ENCODE data around the gene UCP1.
A peak's percentile ranks its signal among the peaks of the same experiment; 100 is the strongest.

UCP1 gene

DNA sequence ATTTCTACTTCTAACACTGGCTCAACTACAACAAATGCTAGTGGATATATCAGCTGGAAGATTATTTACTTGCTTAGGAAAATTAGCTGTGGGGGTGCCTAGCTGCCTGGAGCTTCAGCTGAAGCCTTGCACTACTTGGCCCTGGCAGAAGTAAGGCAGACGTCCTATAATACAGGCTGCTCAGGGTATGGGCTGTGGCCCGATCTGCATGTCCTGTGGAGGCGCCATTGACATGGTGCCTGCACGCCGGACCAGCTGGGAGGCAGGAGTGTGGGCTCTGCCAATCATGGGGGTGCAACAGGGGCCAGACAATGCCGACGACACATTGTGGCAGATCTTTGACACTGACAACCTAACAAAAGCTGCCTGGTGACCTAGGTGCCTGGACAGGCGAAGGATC, 31.6 kb upstream of the UCP1 start:
- Histone ChIP-seq H3K9me3 (ENCODE audit: control insufficient read depth in 2 of 2, low read length in 2 of 2) (no peaks in the 10 kb centered on the region), H3K36me3 (ENCODE audit: control insufficient read depth in 2 of 2, insufficient read depth in 2 of 2, low read length in 2 of 2) (no peaks in the 10 kb centered on the region), H3K9ac (ENCODE audit: low read length in 2 of 2) (no peak overlapping the region), H3K27ac (ENCODE audit: low read length) (no peak overlapping the region), H3K4me1 (ENCODE audit: control insufficient read depth, insufficient read depth, low read length) (no peaks in the 10 kb centered on the region), H3K27me3 (ENCODE audit: control insufficient read depth in 1 of 2, insufficient read depth in 2 of 2, low read length in 2 of 2) (no peaks in the 10 kb centered on the region), H3K4me3 (ENCODE audit: low read length in 2 of 2) (no peak overlapping the region)

DNA sequence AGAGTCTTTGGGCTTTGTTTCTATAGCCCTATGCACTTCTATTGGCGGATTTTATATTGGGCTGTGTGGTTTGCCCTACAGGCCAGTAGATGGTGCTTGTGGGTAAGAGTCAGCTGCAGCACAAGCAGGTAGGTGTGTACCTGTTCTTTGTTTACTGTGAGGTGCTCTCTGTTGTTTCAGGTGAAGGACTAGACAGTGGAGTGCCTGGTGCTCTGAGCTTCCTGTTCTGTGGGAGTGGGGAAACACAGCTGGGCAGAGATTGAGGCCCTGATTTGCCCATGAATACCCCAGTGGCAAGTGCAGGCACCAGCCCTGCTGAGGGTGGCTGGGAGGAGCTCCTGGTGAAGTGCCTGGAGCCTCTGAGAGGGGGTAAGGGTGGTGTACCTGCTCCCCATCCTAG, 26.3 kb upstream of the UCP1 start:
- Histone ChIP-seq H3K27me3 (ENCODE audit: control insufficient read depth in 1 of 2, insufficient read depth in 2 of 2, low read length in 2 of 2) (no peaks in the 10 kb centered on the region), H3K36me3 (ENCODE audit: control insufficient read depth in 2 of 2, insufficient read depth in 2 of 2, low read length in 2 of 2) (no peaks in the 10 kb centered on the region), H3K4me1 (ENCODE audit: control insufficient read depth, insufficient read depth, low read length) (no peaks in the 10 kb centered on the region), H3K27ac (ENCODE audit: low read length) (no peak overlapping the region), H3K9me3 (ENCODE audit: control insufficient read depth in 2 of 2, low read length in 2 of 2) (no peaks in the 10 kb centered on the region), H3K9ac (ENCODE audit: low read length in 2 of 2) (no peak overlapping the region), H3K4me3 (ENCODE audit: low read length in 2 of 2) (no peak overlapping the region)

DNA sequence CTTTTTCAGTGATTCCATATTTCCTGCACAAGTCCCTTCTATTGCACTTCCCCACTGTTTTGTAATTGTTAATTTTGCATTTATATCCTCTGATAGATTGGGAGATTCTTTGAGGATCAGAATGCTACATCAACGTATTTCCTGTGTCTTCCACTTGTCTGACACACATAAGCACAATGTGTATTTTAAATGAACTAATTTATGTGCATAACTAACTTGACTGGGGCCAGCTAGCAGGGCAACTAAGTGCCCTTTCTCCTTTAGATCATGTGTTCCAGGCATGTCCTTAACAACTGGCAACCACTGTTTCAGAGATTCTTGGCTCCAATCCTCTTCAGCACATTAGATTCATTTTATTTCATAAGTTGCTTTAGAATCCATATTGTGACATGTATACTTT, 15.7 kb upstream of the UCP1 start:
- Histone ChIP-seq H3K4me1 (ENCODE audit: control insufficient read depth, insufficient read depth, low read length) (no peaks in the 10 kb centered on the region), H3K36me3 (ENCODE audit: control insufficient read depth in 2 of 2, insufficient read depth in 2 of 2, low read length in 2 of 2) (no peaks in the 10 kb centered on the region), H3K9me3 (ENCODE audit: control insufficient read depth in 2 of 2, low read length in 2 of 2) (no peaks in the 10 kb centered on the region), H3K27ac (ENCODE audit: low read length) (no peak overlapping the region), H3K9ac (ENCODE audit: low read length in 2 of 2) (no peak overlapping the region), H3K4me3 (ENCODE audit: low read length in 2 of 2) (no peak overlapping the region), H3K27me3 (ENCODE audit: control insufficient read depth in 1 of 2, insufficient read depth in 2 of 2, low read length in 2 of 2) (peaks cover 4 to 15% of the 10 kb centered on the region in 2 donors)

DNA sequence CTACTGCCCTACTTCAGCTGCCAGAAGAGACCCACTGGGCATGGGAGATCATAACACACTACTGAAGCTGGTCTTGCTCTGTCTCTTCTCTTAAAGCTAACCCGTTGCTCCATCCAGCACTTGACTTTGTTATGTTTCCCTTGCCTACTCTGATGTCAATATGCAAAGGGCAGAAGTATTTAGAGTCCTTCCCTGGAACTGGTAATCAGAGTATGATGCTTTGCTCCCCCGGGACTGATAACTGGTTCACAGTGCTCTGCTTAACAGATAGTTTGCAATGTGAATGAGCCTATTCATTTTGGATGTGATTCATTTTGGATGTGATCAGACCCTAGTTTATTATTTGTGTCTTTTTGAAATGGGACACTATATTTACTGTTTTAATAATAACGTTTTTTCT, 12.3 kb upstream of the UCP1 start:
- Histone ChIP-seq H3K4me1 (ENCODE audit: control insufficient read depth, insufficient read depth, low read length) (no peaks in the 10 kb centered on the region), H3K9me3 (ENCODE audit: control insufficient read depth in 2 of 2, low read length in 2 of 2) (no peaks in the 10 kb centered on the region), H3K27ac (ENCODE audit: low read length) (no peak overlapping the region), H3K9ac (ENCODE audit: low read length in 2 of 2) (no peak overlapping the region), H3K36me3 (ENCODE audit: control insufficient read depth in 2 of 2, insufficient read depth in 2 of 2, low read length in 2 of 2) (no peaks in the 10 kb centered on the region), H3K4me3 (ENCODE audit: low read length in 2 of 2) (no peak overlapping the region), H3K27me3 (ENCODE audit: control insufficient read depth in 1 of 2, insufficient read depth in 2 of 2, low read length in 2 of 2) (peaks cover 16 to 36% of the 10 kb centered on the region in 2 donors)

DNA sequence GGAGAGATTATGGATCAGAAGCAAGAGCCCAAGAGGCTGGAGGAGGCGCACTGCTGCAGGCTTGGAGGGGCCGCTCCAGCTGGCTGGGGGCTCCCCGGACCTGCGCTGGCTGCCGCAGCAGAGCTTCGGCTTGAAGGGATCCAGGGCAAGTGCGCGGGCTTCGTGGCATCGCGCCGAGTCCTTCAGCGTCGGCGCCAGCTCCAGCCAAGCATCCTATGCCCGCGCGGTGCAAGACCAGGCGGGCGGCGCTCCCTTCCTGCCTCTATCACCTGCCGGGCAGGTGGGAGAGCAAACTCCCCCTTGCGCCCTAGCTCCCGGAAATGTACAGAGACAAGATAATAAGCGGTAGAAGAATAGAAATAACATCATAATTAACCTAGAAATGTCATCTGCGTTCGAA, 10.5 kb upstream of the UCP1 start:
- Histone ChIP-seq H3K27me3 (ENCODE audit: control insufficient read depth in 1 of 2, insufficient read depth in 2 of 2, low read length in 2 of 2) (peaks cover 16 to 36% of the 10 kb centered on the region in 2 donors), H3K9ac (ENCODE audit: low read length in 2 of 2) (no peak overlapping the region), H3K27ac (ENCODE audit: low read length) (no peak overlapping the region), H3K4me1 (ENCODE audit: control insufficient read depth, insufficient read depth, low read length) (no peaks in the 10 kb centered on the region), H3K9me3 (ENCODE audit: control insufficient read depth in 2 of 2, low read length in 2 of 2) (no peaks in the 10 kb centered on the region), H3K36me3 (ENCODE audit: control insufficient read depth in 2 of 2, insufficient read depth in 2 of 2, low read length in 2 of 2) (no peaks in the 10 kb centered on the region), H3K4me3 (ENCODE audit: low read length in 2 of 2) (no peak overlapping the region)

DNA sequence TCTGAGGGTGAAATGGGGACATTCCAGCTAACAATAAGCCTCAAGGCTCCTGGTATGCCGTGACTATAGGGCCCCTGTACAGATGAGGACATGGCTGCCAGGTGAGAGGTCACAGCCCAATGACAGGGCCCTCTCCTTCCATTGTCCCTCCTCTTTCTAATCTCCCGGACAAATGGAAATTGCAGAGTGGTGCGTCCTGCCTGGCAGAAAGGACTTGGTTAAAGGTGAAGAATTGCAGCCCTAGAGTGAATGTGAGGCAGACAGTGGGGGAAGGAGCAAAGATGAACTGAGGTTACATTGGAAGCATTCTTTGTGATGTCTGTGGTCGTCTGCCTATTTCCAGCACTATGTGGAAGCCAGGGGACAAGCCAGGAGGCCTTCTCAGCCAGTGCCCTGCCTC, 6.7 kb upstream of the UCP1 start:
- Histone ChIP-seq H3K36me3 (ENCODE audit: control insufficient read depth in 2 of 2, insufficient read depth in 2 of 2, low read length in 2 of 2) (no peaks in the 10 kb centered on the region), H3K27me3 (ENCODE audit: control insufficient read depth in 1 of 2, insufficient read depth in 2 of 2, low read length in 2 of 2) (peaks cover 23 to 37% of the 10 kb centered on the region in 2 donors), H3K9ac (ENCODE audit: low read length in 2 of 2) (no peak overlapping the region), H3K9me3 (ENCODE audit: control insufficient read depth in 2 of 2, low read length in 2 of 2) (peaks cover 0 to 8% of the 10 kb centered on the region in 2 donors), H3K4me1 (ENCODE audit: control insufficient read depth, insufficient read depth, low read length) (no peaks in the 10 kb centered on the region), H3K4me3 (ENCODE audit: low read length in 2 of 2) (no peak overlapping the region), H3K27ac (ENCODE audit: low read length) (no peak overlapping the region)

DNA sequence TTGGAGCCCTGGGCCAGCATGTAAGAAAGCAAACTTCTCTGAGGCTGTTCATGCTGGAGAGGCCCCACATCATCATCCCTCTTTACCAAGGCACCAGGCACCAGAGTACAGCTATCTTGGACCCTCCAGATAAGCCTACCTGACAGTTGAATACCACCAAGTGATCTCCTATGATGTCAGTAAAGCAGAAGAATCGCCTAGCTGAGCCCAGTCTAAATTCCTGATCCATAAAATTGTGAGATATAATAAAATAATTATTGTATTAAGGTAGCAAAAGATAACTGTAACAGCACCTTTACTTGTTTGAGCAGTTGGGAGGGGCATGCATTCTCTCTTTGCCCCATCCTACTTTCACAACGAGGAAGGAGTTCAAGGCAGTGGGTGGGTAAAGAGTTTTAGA, 2.9 kb upstream of the UCP1 start:
- peaks cover 15% of the 10 kb centered on the region for H3K4me1 ChIP-seq (ENCODE audit: control insufficient read depth, insufficient read depth, low read length)
- peaks cover 0 to 8% of the 10 kb centered on the region in 2 donors for H3K9me3 ChIP-seq (ENCODE audit: control insufficient read depth in 2 of 2, low read length in 2 of 2)
- H3K4me3 ChIP-seq (ENCODE audit: low read length in 2 of 2), result no peak overlapping the region
- no peaks in the 10 kb centered on the region for H3K36me3 ChIP-seq (ENCODE audit: control insufficient read depth in 2 of 2, insufficient read depth in 2 of 2, low read length in 2 of 2)
- H3K27me3 ChIP-seq (ENCODE audit: control insufficient read depth in 1 of 2, insufficient read depth in 2 of 2, low read length in 2 of 2), result peaks cover 41 to 42% of the 10 kb centered on the region in 2 donors
- no peak overlapping the region for H3K9ac ChIP-seq (ENCODE audit: low read length in 2 of 2)
- H3K27ac ChIP-seq (ENCODE audit: low read length), result no peak overlapping the region

DNA sequence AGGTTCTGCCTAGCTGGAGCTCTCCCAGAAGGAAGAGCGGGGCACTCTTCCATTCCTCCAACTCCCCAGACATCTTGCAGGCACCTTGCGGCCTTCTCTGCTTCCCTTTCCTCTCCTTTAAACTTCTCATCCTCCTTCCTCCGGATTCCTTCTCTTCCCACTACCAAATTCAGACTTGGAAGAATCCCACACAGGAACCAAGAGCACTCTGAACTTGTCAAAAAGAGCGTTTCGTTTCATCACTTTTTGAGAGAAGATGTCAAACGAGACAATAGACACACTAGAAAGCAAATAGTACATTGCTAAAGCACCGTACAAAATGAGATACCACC, 512 bp upstream of the UCP1 start:
- Histone ChIP-seq H3K4me1 (ENCODE audit: control insufficient read depth, insufficient read depth, low read length) (peaks cover 15% of the 10 kb centered on the region), H3K9ac (ENCODE audit: low read length in 2 of 2) (no peak overlapping the region), H3K27ac (ENCODE audit: low read length) (no peak overlapping the region), H3K27me3 (ENCODE audit: control insufficient read depth in 1 of 2, insufficient read depth in 2 of 2, low read length in 2 of 2) (peaks cover 41 to 43% of the 10 kb centered on the region in 2 donors), H3K36me3 (ENCODE audit: control insufficient read depth in 2 of 2, insufficient read depth in 2 of 2, low read length in 2 of 2) (no peaks in the 10 kb centered on the region), H3K4me3 (ENCODE audit: low read length in 2 of 2) (peak overlapping the region; percentile 56 to 70), H3K9me3 (ENCODE audit: control insufficient read depth in 2 of 2, low read length in 2 of 2) (peaks cover 0 to 8% of the 10 kb centered on the region in 2 donors)

DNA sequence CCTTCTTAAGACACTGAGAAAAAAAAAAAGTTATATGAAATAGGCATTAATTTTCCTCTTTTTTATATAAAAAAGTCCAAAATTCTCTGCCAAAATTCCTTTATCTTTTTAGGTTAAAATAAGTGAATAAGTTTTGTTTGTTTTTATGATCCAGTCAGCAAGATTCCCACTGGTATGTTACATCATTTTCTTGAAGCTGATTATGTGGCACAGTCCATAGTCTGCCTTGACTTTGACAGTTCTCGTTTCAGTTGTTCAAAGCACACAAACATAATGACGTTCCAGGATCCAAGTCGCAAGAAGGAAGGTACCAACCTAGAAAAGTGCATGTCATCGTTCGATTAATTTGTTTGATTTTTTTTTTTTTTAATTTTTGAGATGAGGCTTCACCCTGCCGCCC, 9.1 kb downstream of the UCP1 start:
- no peak overlapping the region for H3K27ac ChIP-seq (ENCODE audit: low read length)
- no peak overlapping the region for H3K4me3 ChIP-seq (ENCODE audit: low read length in 2 of 2)
- no peaks in the 10 kb centered on the region for H3K27me3 ChIP-seq (ENCODE audit: control insufficient read depth in 1 of 2, insufficient read depth in 2 of 2, low read length in 2 of 2)
- H3K9ac ChIP-seq (ENCODE audit: low read length in 2 of 2), result no peak overlapping the region
- H3K36me3 ChIP-seq (ENCODE audit: control insufficient read depth in 2 of 2, insufficient read depth in 2 of 2, low read length in 2 of 2), result no peaks in the 10 kb centered on the region
- no peaks in the 10 kb centered on the region for H3K9me3 ChIP-seq (ENCODE audit: control insufficient read depth in 2 of 2, low read length in 2 of 2)
- no peaks in the 10 kb centered on the region for H3K4me1 ChIP-seq (ENCODE audit: control insufficient read depth, insufficient read depth, low read length)

DNA sequence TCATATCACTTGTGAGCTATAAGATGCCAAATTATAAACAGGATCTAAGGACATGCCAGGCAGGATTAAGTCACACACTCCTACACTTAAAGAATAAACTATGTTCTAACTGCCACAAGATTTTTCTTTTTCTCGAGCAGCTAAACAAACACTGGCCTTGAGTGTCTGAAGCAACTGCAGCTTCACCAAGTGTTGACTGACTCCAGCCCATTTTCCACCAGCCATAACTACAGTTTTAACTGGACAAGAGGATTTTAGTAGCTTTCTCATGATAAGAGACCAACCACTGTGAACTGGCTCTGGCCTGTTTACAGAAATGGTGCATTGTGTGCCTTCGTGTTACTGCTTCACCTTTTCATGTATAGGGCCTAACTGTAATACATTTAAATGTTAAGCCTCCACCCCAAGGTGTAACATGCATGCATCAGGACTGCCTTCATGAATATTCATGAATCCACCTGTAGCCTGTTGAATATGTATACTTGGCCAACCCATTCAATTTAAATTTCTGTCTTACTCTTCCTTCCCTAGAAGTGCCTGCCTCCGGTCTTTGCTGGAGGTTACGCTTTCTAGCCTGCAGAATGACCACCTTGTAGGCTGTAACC, 10.8 kb downstream of the UCP1 start:
- Histone ChIP-seq H3K4me1 (ENCODE audit: control insufficient read depth, insufficient read depth, low read length) (no peaks in the 10 kb centered on the region), H3K9ac (ENCODE audit: low read length in 2 of 2) (no peak overlapping the region), H3K9me3 (ENCODE audit: control insufficient read depth in 2 of 2, low read length in 2 of 2) (no peaks in the 10 kb centered on the region), H3K36me3 (ENCODE audit: control insufficient read depth in 2 of 2, insufficient read depth in 2 of 2, low read length in 2 of 2) (no peaks in the 10 kb centered on the region), H3K27ac (ENCODE audit: low read length) (no peak overlapping the region), H3K27me3 (ENCODE audit: control insufficient read depth in 1 of 2, insufficient read depth in 2 of 2, low read length in 2 of 2) (no peaks in the 10 kb centered on the region), H3K4me3 (ENCODE audit: low read length in 2 of 2) (no peak overlapping the region)

DNA sequence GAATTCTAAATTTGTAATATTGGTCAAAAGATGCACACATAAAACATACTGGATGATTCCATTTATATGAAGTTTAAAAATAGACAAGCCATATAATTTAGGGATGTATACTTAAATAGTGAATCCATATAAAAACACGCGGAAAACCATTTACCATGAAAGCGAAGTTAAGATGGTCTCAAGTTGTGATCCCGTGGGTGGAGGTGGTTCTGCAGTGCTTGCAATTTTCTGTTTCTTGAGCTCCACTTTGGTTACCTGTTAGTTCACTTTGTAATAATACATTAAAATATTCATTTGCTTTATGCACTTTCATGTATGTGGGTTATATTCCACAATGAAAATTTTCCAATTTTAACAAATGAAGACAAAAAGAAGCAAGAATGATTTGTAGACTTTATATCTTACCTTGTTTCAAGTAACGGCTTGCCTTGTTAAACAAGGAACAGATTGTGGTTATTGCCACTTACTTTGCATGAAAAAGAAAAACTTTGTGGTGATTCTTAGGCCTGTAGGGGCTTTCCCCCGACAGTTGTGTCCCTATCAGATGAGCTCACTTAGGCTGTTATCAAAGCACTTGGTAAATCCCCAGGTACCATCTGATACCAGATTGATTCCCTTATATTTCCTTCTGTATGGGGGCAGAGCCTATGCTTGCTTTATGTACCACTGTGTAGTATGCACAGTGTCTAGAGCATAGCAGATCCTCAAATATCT, 12.2 kb downstream of the UCP1 start:
- H3K9me3 ChIP-seq (ENCODE audit: control insufficient read depth in 2 of 2, low read length in 2 of 2), result no peaks in the 10 kb centered on the region
- H3K9ac ChIP-seq (ENCODE audit: low read length in 2 of 2), result no peak overlapping the region
- H3K36me3 ChIP-seq (ENCODE audit: control insufficient read depth in 2 of 2, insufficient read depth in 2 of 2, low read length in 2 of 2), result no peaks in the 10 kb centered on the region
- no peak overlapping the region for H3K27ac ChIP-seq (ENCODE audit: low read length)
- no peak overlapping the region for H3K4me3 ChIP-seq (ENCODE audit: low read length in 2 of 2)
- H3K27me3 ChIP-seq (ENCODE audit: control insufficient read depth in 1 of 2, insufficient read depth in 2 of 2, low read length in 2 of 2), result no peaks in the 10 kb centered on the region
- no peaks in the 10 kb centered on the region for H3K4me1 ChIP-seq (ENCODE audit: control insufficient read depth, insufficient read depth, low read length)
